Measurements from ENCODE around the gene RNF13.
"Not testable (repeated sequence)": the region's sequence is repeated elsewhere in the genome, so short reads cannot be mapped to it uniquely, and the experiment has no call there.

The RNF13 gene

DNA sequence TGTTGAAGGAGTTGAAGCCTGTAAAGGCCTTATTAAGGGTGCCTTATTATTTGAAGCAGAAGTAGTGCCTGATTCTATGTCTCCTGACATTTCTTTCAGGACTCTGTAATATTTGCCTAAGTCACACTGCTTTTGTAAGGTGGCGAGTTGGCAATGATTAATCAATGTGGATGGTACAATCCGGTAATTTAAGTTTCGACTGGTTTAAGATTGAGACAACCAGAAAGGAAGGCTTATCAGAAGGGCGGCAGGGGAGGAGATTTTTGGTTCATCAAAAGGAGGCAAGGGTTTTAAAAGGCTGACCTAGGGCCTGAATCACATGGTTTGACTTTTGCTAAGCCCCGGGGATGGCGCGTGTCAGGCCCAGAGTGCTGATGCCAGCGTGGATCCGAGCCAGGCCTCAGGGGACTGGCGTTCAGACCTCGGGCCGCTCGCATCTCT lies 830 bp upstream of the RNF13 start:
- Histone ChIP-seq H3K4me1 (peaks cover 44% of the 10 kb centered on the region), H3K36me3 (replicated peaks) (no peaks in the 10 kb centered on the region; the same call in 1 of the 2 replicates), H3K9me3 (no peaks in the 10 kb centered on the region; the same call in 1 of the 2 replicates), H3K4me3 (peak overlapping the region; percentile 58), H3K27me3 (ENCODE audit: low read depth) (no peaks in the 10 kb centered on the region)
- no peak for DNase-seq (ENCODE audit: low spot score in 2 of 2)
- in situ Hi-C loops (cut with MboI; ENCODE audit: low sequenced_read_pairs) = no loop called here

- Histone ChIP-seq H3K36me3 (replicated peaks) (no peaks in the 10 kb centered on the region; the same call in 1 of the 2 replicates), H3K4me3 (peak overlapping the region; percentile 58), H3K27me3 (ENCODE audit: low read depth) (no peaks in the 10 kb centered on the region), H3K9me3 (no peaks in the 10 kb centered on the region), H3K4me1 (peaks cover 38% of the 10 kb centered on the region)
- in situ Hi-C loops (cut with MboI; ENCODE audit: low sequenced_read_pairs) = no loop called here
- DNase-seq (ENCODE audit: low spot score in 2 of 2) = peak; percentile 37 to 48
Measured at GRCh38 chr3:149813367-149814281, 609 bp downstream of the RNF13 start.

- no peaks in the 10 kb centered on the region for H3K9me3 ChIP-seq
- no peaks in the 10 kb centered on the region; the same call in 1 of the 2 replicates for H3K36me3 ChIP-seq (replicated peaks)
- H3K4me1 ChIP-seq = peaks cover 49% of the 10 kb centered on the region
- in situ Hi-C loops (cut with MboI; ENCODE audit: low sequenced_read_pairs) = no loop called here
- no peaks in the 10 kb centered on the region for H3K27me3 ChIP-seq (ENCODE audit: low read depth)
- DNase-seq (ENCODE audit: low spot score in 2 of 2) = no peak
- H3K4me3 ChIP-seq = no peak overlapping the region
Measured at GRCh38 chr3:149815321-149815720, 2.3 kb downstream of the RNF13 start.

- H3K36me3 ChIP-seq (replicated peaks) = no peaks in the 10 kb centered on the region; the same call in 1 of the 2 replicates
- in situ Hi-C loops (cut with MboI; ENCODE audit: low sequenced_read_pairs) = no loop called here
- no peaks in the 10 kb centered on the region for H3K27me3 ChIP-seq (ENCODE audit: low read depth)
- H3K4me3 ChIP-seq = no peak overlapping the region
- H3K9me3 ChIP-seq = no peaks in the 10 kb centered on the region
- peaks cover 45% of the 10 kb centered on the region for H3K4me1 ChIP-seq
- no peak for DNase-seq (ENCODE audit: low spot score in 2 of 2)
Measured at GRCh38 chr3:149815728-149816127, 2.7 kb downstream of the RNF13 start.

- no peaks in the 10 kb centered on the region for H3K27me3 ChIP-seq (ENCODE audit: low read depth)
- in situ Hi-C loops (cut with MboI; ENCODE audit: low sequenced_read_pairs) = no loop called here
- no peaks in the 10 kb centered on the region for H3K9me3 ChIP-seq
- H3K4me3 ChIP-seq = no peak overlapping the region
- peaks cover 41% of the 10 kb centered on the region for H3K4me1 ChIP-seq
- H3K36me3 ChIP-seq (replicated peaks) = no peaks in the 10 kb centered on the region; the same call in 1 of the 2 replicates
- DNase-seq (ENCODE audit: low spot score in 2 of 2) = no peak
Measured at GRCh38 chr3:149816311-149816710, 3.3 kb downstream of the RNF13 start.

DNA sequence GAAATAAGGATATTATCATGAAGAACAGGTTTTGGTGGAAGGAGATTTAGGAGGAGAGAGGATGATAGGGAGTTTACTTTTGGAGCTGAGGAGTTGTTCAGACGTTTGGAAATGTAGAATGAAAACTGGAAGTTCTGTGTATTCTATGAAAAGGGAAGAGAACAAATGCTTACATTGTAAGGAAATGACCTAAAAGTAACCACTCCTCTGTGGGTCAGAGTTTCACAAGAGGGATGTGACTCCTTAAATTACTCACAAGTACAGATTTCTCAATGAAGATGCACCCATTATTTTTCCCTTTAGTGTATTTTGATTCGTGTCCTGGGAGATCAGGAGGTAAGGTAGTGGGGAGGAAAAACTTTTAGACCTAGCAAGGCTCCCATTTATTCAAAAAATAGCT lies 4.0 kb downstream of the RNF13 start:
- in situ Hi-C loops (cut with MboI; ENCODE audit: low sequenced_read_pairs) = no loop called here
- Histone ChIP-seq H3K9me3 (no peaks in the 10 kb centered on the region; the same call in 1 of the 2 replicates), H3K36me3 (replicated peaks) (no peaks in the 10 kb centered on the region; the same call in 1 of the 2 replicates), H3K4me3 (no peak overlapping the region), H3K4me1 (peaks cover 38% of the 10 kb centered on the region), H3K27me3 (ENCODE audit: low read depth) (no peaks in the 10 kb centered on the region)
- DNase-seq (ENCODE audit: low spot score in 2 of 2) = no peak

- Histone ChIP-seq H3K4me3 (no peak overlapping the region), H3K9me3 (no peaks in the 10 kb centered on the region; the same call in 1 of the 2 replicates), H3K27me3 (ENCODE audit: low read depth) (no peaks in the 10 kb centered on the region), H3K4me1 (peaks cover 28% of the 10 kb centered on the region), H3K36me3 (replicated peaks) (no peaks in the 10 kb centered on the region; the same call in 1 of the 2 replicates)
- in situ Hi-C loops (cut with MboI; ENCODE audit: low sequenced_read_pairs) = no loop called here
- DNase-seq (ENCODE audit: low spot score in 2 of 2) = peak in 1 of 2 experiments; percentile 78
Measured at GRCh38 chr3:149819432-149819831, 6.4 kb downstream of the RNF13 start.

DNA sequence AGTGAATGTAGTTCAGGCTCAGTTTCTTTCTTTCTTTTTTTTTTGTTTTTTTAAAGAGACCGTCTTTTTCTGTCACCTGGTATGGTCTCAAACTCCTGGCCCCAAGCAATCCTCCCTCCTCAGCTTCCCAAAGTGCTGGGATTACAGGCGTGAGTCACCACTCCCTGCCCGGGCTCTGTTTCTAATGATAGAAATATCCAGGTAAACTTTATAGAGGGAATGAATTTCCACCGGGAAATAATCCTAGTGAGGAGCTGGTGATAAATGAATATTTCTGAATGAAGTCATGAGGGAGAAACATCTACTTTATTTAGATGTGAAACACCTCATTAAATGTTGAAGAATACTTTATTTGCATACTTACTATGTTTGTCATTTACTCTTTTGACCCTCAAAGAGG lies 7.2 kb downstream of the RNF13 start:
- H3K27me3 ChIP-seq (ENCODE audit: low read depth) = no peaks in the 10 kb centered on the region
- peaks cover 21% of the 10 kb centered on the region for H3K4me1 ChIP-seq
- no peaks in the 10 kb centered on the region; the same call in 1 of the 2 replicates for H3K9me3 ChIP-seq
- in situ Hi-C loops (cut with MboI; ENCODE audit: low sequenced_read_pairs) = no loop called here
- H3K4me3 ChIP-seq = no peak overlapping the region
- no peaks in the 10 kb centered on the region; the same call in 1 of the 2 replicates for H3K36me3 ChIP-seq (replicated peaks)
- no peak for DNase-seq (ENCODE audit: low spot score in 2 of 2)

DNA sequence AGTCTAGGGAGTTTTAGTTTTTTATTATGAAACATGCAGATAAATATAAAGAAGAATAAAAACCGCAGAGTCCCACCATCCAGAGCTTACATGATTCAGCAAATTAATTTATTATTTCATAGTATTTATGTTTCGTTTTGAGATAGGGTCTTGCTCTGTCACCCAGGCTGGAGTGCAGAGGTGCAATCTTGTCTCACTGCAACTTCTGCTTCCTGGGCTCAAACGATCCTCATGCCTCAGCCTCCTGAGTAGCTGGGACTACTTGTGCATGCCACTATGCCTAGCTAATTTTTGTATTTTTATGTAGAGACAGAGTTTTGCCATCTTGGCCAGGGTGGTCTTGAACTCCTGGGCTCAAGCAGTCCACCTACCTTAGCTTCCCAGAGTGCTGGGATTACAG lies 13.6 kb downstream of the RNF13 start:
- DNase-seq (ENCODE audit: low spot score in 2 of 2) = no peak
- in situ Hi-C loops (cut with MboI; ENCODE audit: low sequenced_read_pairs) = no loop called here
- no peaks in the 10 kb centered on the region for H3K27me3 ChIP-seq (ENCODE audit: low read depth)

GRCh38 chr3:149828390-149828789 lies 15.4 kb downstream of the RNF13 start:
- no peaks in the 10 kb centered on the region for H3K27me3 ChIP-seq (ENCODE audit: low read depth)
- no peak for DNase-seq (ENCODE audit: low spot score in 2 of 2)
- no peak overlapping the region for H3K4me3 ChIP-seq
- H3K36me3 ChIP-seq (replicated peaks) = 0 out of 2 replicates have a peak, but pooled peaks cover 2% of the 10 kb centered on the region
- in situ Hi-C loops (cut with MboI; ENCODE audit: low sequenced_read_pairs) = no loop called here
- peaks cover 6% of the 10 kb centered on the region for H3K4me1 ChIP-seq
- H3K9me3 ChIP-seq = peaks cover 24% of the 10 kb centered on the region

More for the DNA sequence above, 13.6 kb downstream of the RNF13 start:
- Histone ChIP-seq H3K4me1 (peaks cover 6% of the 10 kb centered on the region), H3K9me3 (peaks cover 12% of the 10 kb centered on the region), H3K4me3 (no peak overlapping the region), H3K36me3 (replicated peaks) (0 out of 2 replicates have a peak, but pooled peaks cover 2% of the 10 kb centered on the region)

DNA sequence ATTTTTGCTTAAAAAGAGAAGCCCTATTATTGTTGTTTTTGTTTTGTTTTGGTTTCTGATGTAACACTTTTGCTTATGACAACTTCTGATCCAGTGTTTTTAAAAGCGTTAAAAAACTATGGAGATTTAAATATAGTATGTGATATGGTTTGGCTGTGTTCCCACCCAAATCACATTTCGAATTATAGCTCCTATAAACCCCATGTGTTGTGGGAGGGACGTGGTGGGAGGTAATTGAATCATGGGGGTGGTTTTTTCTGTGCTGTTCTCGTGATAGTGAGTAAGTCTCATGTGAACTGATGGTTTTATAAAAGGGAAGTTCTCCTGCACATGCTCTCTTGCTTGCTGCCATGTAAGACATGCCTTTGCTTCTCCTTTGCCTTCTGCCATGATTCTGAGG lies 16.6 kb downstream of the RNF13 start:
- in situ Hi-C loops (cut with MboI; ENCODE audit: low sequenced_read_pairs) = not testable (repeated sequence)

GRCh38 chr3:149830902-149831301 lies 17.9 kb downstream of the RNF13 start:
- Histone ChIP-seq H3K4me3 (no peak overlapping the region), H3K9me3 (peaks cover 30% of the 10 kb centered on the region), H3K27me3 (ENCODE audit: low read depth) (no peaks in the 10 kb centered on the region), H3K36me3 (replicated peaks) (peaks cover 2% of the 10 kb centered on the region; the same call in 1 of the 2 replicates), H3K4me1 (peaks cover 3% of the 10 kb centered on the region)
- no peak for DNase-seq (ENCODE audit: low spot score in 2 of 2)
- in situ Hi-C loops (cut with MboI; ENCODE audit: low sequenced_read_pairs) = no loop called here

More for the DNA sequence above, 16.6 kb downstream of the RNF13 start:
- H3K9me3 ChIP-seq = peaks cover 27% of the 10 kb centered on the region
- not testable (repeated sequence) for H3K4me1 ChIP-seq; H3K36me3 ChIP-seq (replicated peaks); H3K27me3 ChIP-seq (ENCODE audit: low read depth); DNase-seq (ENCODE audit: low spot score in 2 of 2); H3K4me3 ChIP-seq

- Histone ChIP-seq H3K36me3 (replicated peaks) (peaks cover 2% of the 10 kb centered on the region; the same call in 1 of the 2 replicates), H3K9me3 (peaks cover 30% of the 10 kb centered on the region), H3K27me3 (ENCODE audit: low read depth) (no peaks in the 10 kb centered on the region), H3K4me1 (no peaks in the 10 kb centered on the region; the same call in 1 of the 2 replicates), H3K4me3 (no peak overlapping the region)
- no peak for DNase-seq (ENCODE audit: low spot score in 2 of 2)
- in situ Hi-C loops (cut with MboI; ENCODE audit: low sequenced_read_pairs) = no loop called here
Measured at GRCh38 chr3:149831321-149831720, 18.3 kb downstream of the RNF13 start.

DNA sequence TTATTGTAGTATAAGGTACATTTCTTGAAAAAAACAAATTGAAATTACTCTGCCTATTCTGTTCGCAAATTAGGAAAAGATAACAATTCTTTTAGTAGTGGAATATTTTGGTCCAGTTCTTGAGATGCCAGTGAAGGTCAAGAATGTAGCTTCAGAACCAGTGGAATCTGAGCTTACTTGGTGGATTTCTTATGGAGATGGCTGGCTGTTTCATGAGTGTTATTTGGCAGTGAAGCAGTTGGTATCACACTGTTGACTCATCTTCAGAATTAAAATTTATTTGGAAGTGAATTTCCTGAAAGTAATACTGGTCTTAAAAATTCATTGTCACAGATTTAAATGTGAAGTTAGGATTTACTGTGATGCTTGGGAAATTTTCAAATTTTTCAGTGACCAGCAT lies 19.1 kb downstream of the RNF13 start:
- in situ Hi-C loops (cut with MboI; ENCODE audit: low sequenced_read_pairs) = no loop called here
- Histone ChIP-seq H3K4me1 (no peaks in the 10 kb centered on the region), H3K4me3 (no peak overlapping the region), H3K9me3 (peaks cover 30% of the 10 kb centered on the region), H3K27me3 (ENCODE audit: low read depth) (no peaks in the 10 kb centered on the region), H3K36me3 (replicated peaks) (peaks cover 2% of the 10 kb centered on the region)
- no peak for DNase-seq (ENCODE audit: low spot score in 2 of 2)
